GM21723 (cell line): ENCODE measurements around the gene CC2D2A.
A peak's percentile ranks its signal among the peaks of the same experiment; 100 is the strongest.

Experiments used
- ATAC-seq: cut with Tn5 transposase; IDR thresholded peaks from one replicate; pipeline ENCODE4 v1.9.1; 2021; ENCODE audit warnings: mild to moderate bottlenecking, moderate library complexity; ENCODE audit not compliant: unreplicated experiment

Gene CC2D2A

GRCh38 chr4:15636818-15637217, 167.1 kb downstream of the CC2D2A start:
- no peak for ATAC-seq

DNA sequence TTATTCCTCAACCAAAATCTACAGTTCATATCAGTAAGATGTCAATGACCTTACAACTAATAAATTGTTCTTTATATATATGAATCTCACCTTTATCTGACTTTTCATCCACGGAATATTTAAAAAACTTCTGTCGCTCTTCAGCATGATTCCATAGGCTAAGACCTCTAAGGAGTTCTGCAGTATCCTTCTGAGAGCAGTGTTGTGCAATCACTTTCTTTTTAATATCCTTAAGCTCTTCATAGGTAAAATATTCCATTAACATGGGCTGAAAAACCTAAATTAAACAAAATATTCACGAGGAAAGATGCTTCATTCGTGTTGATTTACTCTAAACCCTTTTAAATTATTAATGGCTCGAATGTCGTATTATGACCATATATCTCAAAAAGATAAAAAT, 168.7 kb downstream of the CC2D2A start:
- no peak for ATAC-seq

GRCh38 chr4:15648600-15648999, 178.9 kb downstream of the CC2D2A start:
- peak; percentile 31 for ATAC-seq

GRCh38 chr4:15649914-15650545, 180.3 kb downstream of the CC2D2A start:
- ATAC-seq = peak; percentile 46
